ENCODE results near the gene ITGAL. TPM values are rescaled to one million over a fixed set of nuclear protein-coding genes. Genes with fewer than 3 reads are reported as not detected.
A peak's percentile ranks its signal among the peaks of the same experiment; 100 is the strongest.

ITGAL gene
- total and polyA plus RNA-seq, 2 of the 13 experiments (the other 11 are each of a cell fraction or from before 2014, with no cell fraction given) = 0.86 to 1.2 TPM

DNA sequence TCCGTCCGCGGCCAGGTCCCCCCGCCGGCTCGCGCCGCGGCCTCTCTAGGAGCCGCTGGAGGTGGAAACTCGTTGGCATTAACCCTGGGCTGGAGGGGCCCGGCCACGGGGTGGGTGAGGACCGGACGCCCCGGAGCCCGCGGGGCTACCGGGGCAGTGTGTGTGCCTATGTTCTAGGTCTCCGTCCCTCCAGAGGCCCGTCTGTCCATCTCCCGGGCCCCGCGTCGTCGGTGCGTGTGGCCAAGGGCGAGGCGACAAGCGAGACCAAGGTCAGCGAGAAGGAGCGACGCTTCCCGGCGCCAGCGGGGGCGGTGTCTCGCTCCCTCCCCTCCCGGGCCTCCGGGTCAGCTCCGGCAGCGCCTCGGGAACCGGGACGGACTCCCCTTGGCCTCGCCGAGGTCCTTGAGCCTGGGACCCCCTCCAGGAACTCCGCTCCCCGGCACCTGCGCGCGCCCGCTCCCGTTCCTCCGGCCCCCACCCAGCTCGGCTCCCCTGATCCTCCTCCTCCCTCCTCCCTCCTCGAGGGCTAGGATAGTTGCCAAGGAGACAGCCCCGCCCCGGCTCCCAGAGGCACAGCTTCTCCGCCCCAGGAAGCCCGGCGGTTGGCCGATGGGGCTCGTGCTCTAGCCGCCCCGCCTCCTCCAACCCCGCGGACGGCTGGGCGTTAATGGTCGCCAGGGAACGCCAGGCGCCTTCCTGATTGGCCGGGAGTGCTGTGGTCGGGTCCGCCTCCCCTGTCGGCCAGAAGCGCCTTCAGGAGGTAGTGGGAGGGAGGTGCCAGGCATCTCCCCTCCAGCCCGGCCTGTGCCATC is 54.5 kb downstream of the ITGAL start (continued):
- TF ChIP-seq, protein P1, sequence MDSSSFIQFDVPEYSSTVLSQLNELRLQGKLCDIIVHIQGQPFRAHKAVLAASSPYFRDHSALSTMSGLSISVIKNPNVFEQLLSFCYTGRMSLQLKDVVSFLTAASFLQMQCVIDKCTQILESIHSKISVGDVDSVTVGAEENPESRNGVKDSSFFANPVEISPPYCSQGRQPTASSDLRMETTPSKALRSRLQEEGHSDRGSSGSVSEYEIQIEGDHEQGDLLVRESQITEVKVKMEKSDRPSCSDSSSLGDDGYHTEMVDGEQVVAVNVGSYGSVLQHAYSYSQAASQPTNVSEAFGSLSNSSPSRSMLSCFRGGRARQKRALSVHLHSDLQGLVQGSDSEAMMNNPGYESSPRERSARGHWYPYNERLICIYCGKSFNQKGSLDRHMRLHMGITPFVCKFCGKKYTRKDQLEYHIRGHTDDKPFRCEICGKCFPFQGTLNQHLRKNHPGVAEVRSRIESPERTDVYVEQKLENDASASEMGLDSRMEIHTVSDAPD (CRISPR knock-in tag; IDR thresholded peaks at IDR 0.05) = no peak
- peak; percentile 79 for TF ChIP-seq THAP11 (CRISPR knock-in tag; IDR thresholded peaks at IDR 0.05)
- TF ChIP-seq HES4 (CRISPR knock-in tag; IDR thresholded peaks at IDR 0.05; ENCODE audit: borderline replicate concordance) = peak; percentile 78; the same call in 1 of the 2 replicates
- TF ChIP-seq SALL1 (CRISPR knock-in tag; IDR thresholded peaks at IDR 0.05) = peak; percentile 59
- no peak for TF ChIP-seq ZNF30 (CRISPR knock-in tag; IDR thresholded peaks at IDR 0.05)
- TF ChIP-seq RFX1 (IDR thresholded peaks at IDR 0.05) = peak; percentile 98
- TF ChIP-seq PHF8 (CRISPR knock-in tag; IDR thresholded peaks at IDR 0.05) = peak; percentile 66; the same call in 1 of the 2 replicates
- TF ChIP-seq SP1 (IDR thresholded peaks at IDR 0.05) = no peak
- TF ChIP-seq SP1 (CRISPR knock-in tag; IDR thresholded peaks at IDR 0.05) = peak; percentile 67; the same call in 1 of the 2 replicates
- peak; percentile 82 for TF ChIP-seq ZFX (CRISPR knock-in tag; IDR thresholded peaks at IDR 0.05; ENCODE audit: low read depth)
- TF ChIP-seq CCDC6 (CRISPR knock-in tag; IDR thresholded peaks at IDR 0.05) = peak; percentile 14; the same call in 1 of the 2 replicates
- TF ChIP-seq MXI1 (IDR thresholded peaks at IDR 0.05; ENCODE audit: borderline replicate concordance, low read depth, low read length) = peak; percentile 96; the same call in 2 of the 3 replicates
- TF ChIP-seq U2AF2 (IDR thresholded peaks at IDR 0.05; ENCODE audit: low read depth, low read length) = no peak
- peak; percentile 46 for TF ChIP-seq ETV5 (CRISPR knock-in tag; IDR thresholded peaks at IDR 0.05; ENCODE audit: borderline replicate concordance)
- TF ChIP-seq, protein P2, sequence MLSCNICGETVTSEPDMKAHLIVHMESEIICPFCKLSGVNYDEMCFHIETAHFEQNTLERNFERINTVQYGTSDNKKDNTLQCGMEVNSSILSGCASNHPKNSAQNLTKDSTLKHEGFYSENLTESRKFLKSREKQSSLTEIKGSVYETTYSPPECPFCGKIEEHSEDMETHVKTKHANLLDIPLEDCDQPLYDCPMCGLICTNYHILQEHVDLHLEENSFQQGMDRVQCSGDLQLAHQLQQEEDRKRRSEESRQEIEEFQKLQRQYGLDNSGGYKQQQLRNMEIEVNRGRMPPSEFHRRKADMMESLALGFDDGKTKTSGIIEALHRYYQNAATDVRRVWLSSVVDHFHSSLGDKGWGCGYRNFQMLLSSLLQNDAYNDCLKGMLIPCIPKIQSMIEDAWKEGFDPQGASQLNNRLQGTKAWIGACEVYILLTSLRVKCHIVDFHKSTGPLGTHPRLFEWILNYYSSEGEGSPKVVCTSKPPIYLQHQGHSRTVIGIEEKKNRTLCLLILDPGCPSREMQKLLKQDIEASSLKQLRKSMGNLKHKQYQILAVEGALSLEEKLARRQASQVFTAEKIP (CRISPR knock-in tag; IDR thresholded peaks at IDR 0.05; ENCODE audit: borderline replicate concordance) = no peak
- TF ChIP-seq, protein P3, sequence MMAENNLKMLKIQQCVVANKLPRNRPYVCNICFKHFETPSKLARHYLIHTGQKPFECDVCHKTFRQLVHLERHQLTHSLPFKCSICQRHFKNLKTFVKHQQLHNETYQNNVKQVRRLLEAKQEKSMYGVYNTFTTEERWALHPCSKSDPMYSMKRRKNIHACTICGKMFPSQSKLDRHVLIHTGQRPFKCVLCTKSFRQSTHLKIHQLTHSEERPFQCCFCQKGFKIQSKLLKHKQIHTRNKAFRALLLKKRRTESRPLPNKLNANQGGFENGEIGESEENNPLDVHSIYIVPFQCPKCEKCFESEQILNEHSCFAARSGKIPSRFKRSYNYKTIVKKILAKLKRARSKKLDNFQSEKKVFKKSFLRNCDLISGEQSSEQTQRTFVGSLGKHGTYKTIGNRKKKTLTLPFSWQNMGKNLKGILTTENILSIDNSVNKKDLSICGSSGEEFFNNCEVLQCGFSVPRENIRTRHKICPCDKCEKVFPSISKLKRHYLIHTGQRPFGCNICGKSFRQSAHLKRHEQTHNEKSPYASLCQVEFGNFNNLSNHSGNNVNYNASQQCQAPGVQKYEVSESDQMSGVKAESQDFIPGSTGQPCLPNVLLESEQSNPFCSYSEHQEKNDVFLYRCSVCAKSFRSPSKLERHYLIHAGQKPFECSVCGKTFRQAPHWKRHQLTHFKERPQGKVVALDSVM (CRISPR knock-in tag; IDR thresholded peaks at IDR 0.05) = peak; percentile 76
- TF ChIP-seq, protein P4, sequence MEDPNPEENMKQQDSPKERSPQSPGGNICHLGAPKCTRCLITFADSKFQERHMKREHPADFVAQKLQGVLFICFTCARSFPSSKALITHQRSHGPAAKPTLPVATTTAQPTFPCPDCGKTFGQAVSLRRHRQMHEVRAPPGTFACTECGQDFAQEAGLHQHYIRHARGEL (CRISPR knock-in tag; IDR thresholded peaks at IDR 0.05) = no peak
- 0 out of 2 replicates have a peak, but pooled peaks have one; percentile 7 for TF ChIP-seq BHLHE40 (IDR thresholded peaks at IDR 0.05; ENCODE audit: low read length)
- peak; percentile 70 to 76 for TF ChIP-seq POLR2A (IDR thresholded peaks at IDR 0.05; ENCODE audit: insufficient read depth in 1 of 2, low read depth in 2 of 2, low read length in 2 of 2)
- TF ChIP-seq NCOA1 (CRISPR knock-in tag; IDR thresholded peaks at IDR 0.05) = peak; percentile 81; the same call in 1 of the 2 replicates
